ENCODE data around the gene ZMYND15. TPM values are rescaled to one million over a fixed set of nuclear protein-coding genes. Genes with fewer than 3 reads are reported as not detected.

Gene ZMYND15
- total and polyA plus RNA-seq, 2 of the 4 experiments (the other 2 are of a cell fraction) = 0.07 TPM; not detected in 1

- dilution Hi-C loops (cut with HindIII; ENCODE audit: low sequenced_read_pairs, unreplicated experiment) = no loop called here
- Histone ChIP-seq H4K91ac (ENCODE audit: insufficient read depth, low read depth, low read length) (no peak overlapping the region), H3K4ac (ENCODE audit: low read depth, low read length) (no peak overlapping the region), H3K9ac (ENCODE audit: low read depth, low read length) (no peak overlapping the region), H2AK5ac (ENCODE audit: low read depth, low read length) (no peak overlapping the region), H2AK9ac (replicated peaks; ENCODE audit: low read depth, low read length, poor library complexity) (no peak overlapping the region), H2AFZ (replicated peaks; ENCODE audit: low read length, poor library complexity) (no peak overlapping the region), H3K9me3 (ENCODE audit: control insufficient read depth, insufficient read depth, low read length) (no peaks in the 10 kb centered on the region), H3K27ac (ENCODE audit: insufficient read depth, low read length) (no peak overlapping the region), H2BK15ac (ENCODE audit: low read depth, low read length) (no peak overlapping the region), H3K4me3 (ENCODE audit: insufficient read depth, low read depth, low read length) (no peak overlapping the region), H3K4me1 (ENCODE audit: control insufficient read depth, insufficient read depth, low read length) (peaks cover 5% of the 10 kb centered on the region), H3K27me3 (ENCODE audit: control insufficient read depth, insufficient read depth, low read length) (peaks cover 5% of the 10 kb centered on the region), H3K9me1 (ENCODE audit: insufficient read depth, low read length) (peaks cover 5% of the 10 kb centered on the region), H3K18ac (ENCODE audit: low read depth, low read length) (no peak overlapping the region), H3K79me1 (ENCODE audit: low read depth in 1 of 2, low read length in 2 of 2) (no peaks in the 10 kb centered on the region), H2BK20ac (ENCODE audit: low read depth, low read length) (no peak overlapping the region), H3K4me2 (ENCODE audit: low read depth, low read length) (no peak overlapping the region), H2BK120ac (ENCODE audit: low read depth, low read length) (no peak overlapping the region), H4K20me1 (ENCODE audit: insufficient read depth, low read length) (0 out of 2 replicates have a peak, but pooled peaks cover 3% of the 10 kb centered on the region), H3K23ac (ENCODE audit: low read depth, low read length) (no peak overlapping the region), H3K36me3 (ENCODE audit: control insufficient read depth, insufficient read depth, low read length) (peaks cover 2% of the 10 kb centered on the region; the same call in 1 of the 2 replicates), H3K14ac (replicated peaks; ENCODE audit: low read depth, low read length) (no peak overlapping the region), H4K8ac (ENCODE audit: low read depth in 2 of 2, low read length in 2 of 2) (no peak overlapping the region), H2BK5ac (ENCODE audit: low read depth, low read length, poor library complexity, severe bottlenecking) (no peak overlapping the region), H3K56ac (ENCODE audit: extremely low read depth, insufficient read depth, low read length) (no peak overlapping the region), H4K5ac (ENCODE audit: low read depth, low read length) (no peak overlapping the region)
- no CpG with 5 or more reads among the region's 7 CpGs for WGBS, 2 experiments (ENCODE audit: extremely low coverage in 2 of 2, insufficient read length in 1 of 2)
- intact Hi-C loops (cut with micrococcal nuclease) = no loop called here
- DNase-seq (no peak), ATAC-seq (ENCODE audit: low read depth) (no peak)
- no TSS peak for BruUV-seq (replicated peaks)
- ChIA-PET POLR2A (ENCODE audit: unreplicated experiment) (no interaction called here), CTCF (no interaction called here)
- in situ Hi-C loops (cut with MboI; ENCODE audit: low sequenced_read_pairs) = no loop called here
- no peak for TF ChIP-seq CEBPB (IDR thresholded peaks at IDR 0.05; ENCODE audit: low read depth, low read length)
- no peak for TF ChIP-seq NFE2L2 (IDR thresholded peaks at IDR 0.05; ENCODE audit: low read depth, low read length)
- no peak for TF ChIP-seq MAZ (IDR thresholded peaks at IDR 0.05; ENCODE audit: borderline replicate concordance, low read depth, low read length)
- TF ChIP-seq SMC3 (IDR thresholded peaks at IDR 0.05; ENCODE audit: low read depth, low read length) = no peak
- TF ChIP-seq, protein P1, sequence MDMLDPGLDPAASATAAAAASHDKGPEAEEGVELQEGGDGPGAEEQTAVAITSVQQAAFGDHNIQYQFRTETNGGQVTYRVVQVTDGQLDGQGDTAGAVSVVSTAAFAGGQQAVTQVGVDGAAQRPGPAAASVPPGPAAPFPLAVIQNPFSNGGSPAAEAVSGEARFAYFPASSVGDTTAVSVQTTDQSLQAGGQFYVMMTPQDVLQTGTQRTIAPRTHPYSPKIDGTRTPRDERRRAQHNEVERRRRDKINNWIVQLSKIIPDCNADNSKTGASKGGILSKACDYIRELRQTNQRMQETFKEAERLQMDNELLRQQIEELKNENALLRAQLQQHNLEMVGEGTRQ (IDR thresholded peaks at IDR 0.05; ENCODE audit: low read depth, low read length) = no peak
- TF ChIP-seq MAFK (IDR thresholded peaks at IDR 0.05; ENCODE audit: low read depth, low read length) = no peak
- no peak for TF ChIP-seq RAD21 (IDR thresholded peaks at IDR 0.05; ENCODE audit: low read length)
- no peak for TF ChIP-seq FOS (IDR thresholded peaks at IDR 0.05; ENCODE audit: low read depth, low read length)
- TF ChIP-seq, protein P2, sequence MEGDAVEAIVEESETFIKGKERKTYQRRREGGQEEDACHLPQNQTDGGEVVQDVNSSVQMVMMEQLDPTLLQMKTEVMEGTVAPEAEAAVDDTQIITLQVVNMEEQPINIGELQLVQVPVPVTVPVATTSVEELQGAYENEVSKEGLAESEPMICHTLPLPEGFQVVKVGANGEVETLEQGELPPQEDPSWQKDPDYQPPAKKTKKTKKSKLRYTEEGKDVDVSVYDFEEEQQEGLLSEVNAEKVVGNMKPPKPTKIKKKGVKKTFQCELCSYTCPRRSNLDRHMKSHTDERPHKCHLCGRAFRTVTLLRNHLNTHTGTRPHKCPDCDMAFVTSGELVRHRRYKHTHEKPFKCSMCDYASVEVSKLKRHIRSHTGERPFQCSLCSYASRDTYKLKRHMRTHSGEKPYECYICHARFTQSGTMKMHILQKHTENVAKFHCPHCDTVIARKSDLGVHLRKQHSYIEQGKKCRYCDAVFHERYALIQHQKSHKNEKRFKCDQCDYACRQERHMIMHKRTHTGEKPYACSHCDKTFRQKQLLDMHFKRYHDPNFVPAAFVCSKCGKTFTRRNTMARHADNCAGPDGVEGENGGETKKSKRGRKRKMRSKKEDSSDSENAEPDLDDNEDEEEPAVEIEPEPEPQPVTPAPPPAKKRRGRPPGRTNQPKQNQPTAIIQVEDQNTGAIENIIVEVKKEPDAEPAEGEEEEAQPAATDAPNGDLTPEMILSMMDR (conservative IDR thresholded peaks at IDR 0.05; ENCODE audit: low read depth, low read length) = no peak
- no peak for TF ChIP-seq MXI1 (IDR thresholded peaks at IDR 0.05; ENCODE audit: borderline replicate concordance, low read depth, low read length)
- TF ChIP-seq CHD1 (IDR thresholded peaks at IDR 0.05; ENCODE audit: low read depth, low read length) = no peak
- TF ChIP-seq ELK1 (IDR thresholded peaks at IDR 0.05; ENCODE audit: borderline replicate concordance, low read depth, low read length) = no peak
- TF ChIP-seq POLR2A (IDR thresholded peaks at IDR 0.05; ENCODE audit: low read depth, low read length) = no peak
- no peak for TF ChIP-seq BHLHE40 (IDR thresholded peaks at IDR 0.05; ENCODE audit: low read depth, low read length)
- TF ChIP-seq RFX5 (IDR thresholded peaks at IDR 0.05; ENCODE audit: low read depth, low read length) = no peak
- no peak for TF ChIP-seq RCOR1 (IDR thresholded peaks at IDR 0.05; ENCODE audit: insufficient replicate concordance, low read length)
Observed at GRCh38 chr17:4720787-4721186, 18.8 kb upstream of the ZMYND15 start.
